CD1c-positive myeloid dendritic cell (primary cell): ENCODE data around the gene PRKN.

ENCODE experiments used
- DNase-seq: peaks from one replicate; pipeline ENCODE4 v3.0.0-alpha.2; 2016; ENCODE audit errors: extremely low spot score

PRKN gene

GRCh38 chr6:162058281-162058875, 669.2 kb downstream of the PRKN start:
- DNase-seq, result no peak

GRCh38 chr6:162056745-162057144, 670.8 kb downstream of the PRKN start:
- no peak for DNase-seq

GRCh38 chr6:162056061-162056460, 671.5 kb downstream of the PRKN start:
- DNase-seq, result no peak

GRCh38 chr6:162055365-162055764, 672.2 kb downstream of the PRKN start:
- DNase-seq, result no peak

GRCh38 chr6:162053084-162053483, 674.5 kb downstream of the PRKN start:
- DNase-seq, result no peak

GRCh38 chr6:162050579-162050978, 677.0 kb downstream of the PRKN start:
- DNase-seq, result no peak

- no peak for DNase-seq
These were observed 681.2 kb downstream of the PRKN start for GRCh38 chr6:162046324-162046723.

- no peak for DNase-seq
These were observed 694.9 kb downstream of the PRKN start for GRCh38 chr6:162032620-162033019.

GRCh38 chr6:162029873-162030576, 697.5 kb downstream of the PRKN start:
- DNase-seq, result no peak

GRCh38 chr6:162026843-162027242, 700.7 kb downstream of the PRKN start:
- no peak for DNase-seq

- DNase-seq, result no peak
These were observed 701.5 kb downstream of the PRKN start for GRCh38 chr6:162026031-162026430.

GRCh38 chr6:162019349-162019748, 708.2 kb downstream of the PRKN start:
- DNase-seq, result no peak

- no peak for DNase-seq
These were observed 710.0 kb downstream of the PRKN start for GRCh38 chr6:162017536-162017935.

GRCh38 chr6:162014069-162014811, 713.3 kb downstream of the PRKN start:
- DNase-seq, result no peak

- DNase-seq, result no peak
These were observed 722.2 kb downstream of the PRKN start for GRCh38 chr6:162005372-162005771.

GRCh38 chr6:161996783-161997182, 730.8 kb downstream of the PRKN start:
- no peak for DNase-seq

- DNase-seq, result no peak
These were observed 741.6 kb downstream of the PRKN start for GRCh38 chr6:161985876-161986423.

GRCh38 chr6:161984713-161985112, 742.9 kb downstream of the PRKN start:
- DNase-seq, result no peak

- DNase-seq, result no peak
These were observed 751.0 kb downstream of the PRKN start for GRCh38 chr6:161976553-161976952.

GRCh38 chr6:161973064-161973463, 754.5 kb downstream of the PRKN start:
- DNase-seq, result no peak

GRCh38 chr6:161971043-161971442, 756.5 kb downstream of the PRKN start:
- no peak for DNase-seq

- DNase-seq, result no peak
These were observed 763.8 kb downstream of the PRKN start for GRCh38 chr6:161963634-161964234.
